ENCODE data around the gene RAB11FIP3. TPM values are rescaled to one million over a fixed set of nuclear protein-coding genes. Genes with fewer than 3 reads are reported as not detected.

RAB11FIP3 gene
- total RNA-seq, 1 experiment from 2014 or later = 37.1 TPM

DNA sequence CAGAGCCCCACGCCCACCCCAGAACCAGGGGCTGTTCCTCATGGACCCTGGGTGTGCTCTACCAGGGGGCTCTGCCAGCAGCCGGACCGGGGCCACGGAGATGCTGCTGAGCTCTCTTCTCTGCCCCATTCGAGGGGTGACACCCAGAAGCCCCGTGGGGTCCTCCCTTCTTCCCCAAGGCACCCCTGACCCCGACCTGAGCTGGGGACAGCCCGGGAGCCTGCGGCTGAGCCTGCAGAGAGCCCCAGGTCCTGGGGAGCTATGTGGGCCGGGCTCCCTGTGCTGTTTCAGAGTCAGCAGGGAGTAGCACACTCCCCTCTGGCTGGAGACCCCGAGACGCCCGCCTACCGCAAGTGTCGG is 133.6 kb downstream of the RAB11FIP3 start:
- Histone ChIP-seq H2AFZ (ENCODE audit: low read length) (no peak overlapping the region), H4K91ac (ENCODE audit: insufficient read length, low read depth, low read length) (no peak overlapping the region), H3K79me1 (ENCODE audit: insufficient read depth, low read depth, low read length, poor library complexity, severe bottlenecking) (no peaks in the 10 kb centered on the region), H3K56ac (ENCODE audit: insufficient read length, low read depth, low read length) (no peak overlapping the region), H3K23ac (ENCODE audit: insufficient read length, low read depth, low read length) (no peak overlapping the region), H3K4ac (ENCODE audit: low read depth, low read length) (no peak overlapping the region), H3K9ac (ENCODE audit: extremely low read depth, insufficient read length, low read length) (no peak overlapping the region), H3K4me2 (ENCODE audit: insufficient read depth, insufficient read length, low read length) (no peak overlapping the region), H3K79me2 (ENCODE audit: insufficient read depth, low read length) (no peaks in the 10 kb centered on the region), H2BK15ac (ENCODE audit: low read depth, low read length) (no peak overlapping the region), H4K5ac (ENCODE audit: insufficient read length, low read depth, low read length) (no peak overlapping the region), H4K20me1 (ENCODE audit: control insufficient read depth, insufficient read depth, insufficient read length) (peaks cover 3% of the 10 kb centered on the region), H4K8ac (replicated peaks; ENCODE audit: insufficient read length, low read depth, low read length) (no peak overlapping the region), H2BK120ac (ENCODE audit: low read depth, low read length, poor library complexity, severe bottlenecking) (no peak overlapping the region), H3T11ph (ENCODE audit: low read length) (no peak overlapping the region), H3K14ac (ENCODE audit: insufficient read depth, low read length) (no peak overlapping the region), H3K27ac (ENCODE audit: insufficient read length, low read depth, low read length) (no peak overlapping the region), H3K27me3 (ENCODE audit: insufficient read depth, low read length) (peaks cover 2% of the 10 kb centered on the region; the same call in 1 of the 2 replicates), H3K9me3 (ENCODE audit: control insufficient read depth, low read depth, low read length) (no peaks in the 10 kb centered on the region), H2BK20ac (ENCODE audit: low read depth, low read length, poor library complexity, severe bottlenecking) (no peak overlapping the region), H2AK5ac (ENCODE audit: insufficient read length, low read length) (no peak overlapping the region), H2BK12ac (ENCODE audit: insufficient read length, low read depth, low read length) (no peak overlapping the region), H3K23me2 (ENCODE audit: insufficient read length, low read depth, low read length, poor library complexity, severe bottlenecking) (no peaks in the 10 kb centered on the region), H3K18ac (ENCODE audit: insufficient read length, low read depth, low read length) (no peak overlapping the region), H3K4me1 (ENCODE audit: insufficient read depth, low read length) (no peaks in the 10 kb centered on the region), H2BK5ac (ENCODE audit: insufficient read length, low read length) (no peak overlapping the region)
- TF ChIP-seq, protein P1, sequence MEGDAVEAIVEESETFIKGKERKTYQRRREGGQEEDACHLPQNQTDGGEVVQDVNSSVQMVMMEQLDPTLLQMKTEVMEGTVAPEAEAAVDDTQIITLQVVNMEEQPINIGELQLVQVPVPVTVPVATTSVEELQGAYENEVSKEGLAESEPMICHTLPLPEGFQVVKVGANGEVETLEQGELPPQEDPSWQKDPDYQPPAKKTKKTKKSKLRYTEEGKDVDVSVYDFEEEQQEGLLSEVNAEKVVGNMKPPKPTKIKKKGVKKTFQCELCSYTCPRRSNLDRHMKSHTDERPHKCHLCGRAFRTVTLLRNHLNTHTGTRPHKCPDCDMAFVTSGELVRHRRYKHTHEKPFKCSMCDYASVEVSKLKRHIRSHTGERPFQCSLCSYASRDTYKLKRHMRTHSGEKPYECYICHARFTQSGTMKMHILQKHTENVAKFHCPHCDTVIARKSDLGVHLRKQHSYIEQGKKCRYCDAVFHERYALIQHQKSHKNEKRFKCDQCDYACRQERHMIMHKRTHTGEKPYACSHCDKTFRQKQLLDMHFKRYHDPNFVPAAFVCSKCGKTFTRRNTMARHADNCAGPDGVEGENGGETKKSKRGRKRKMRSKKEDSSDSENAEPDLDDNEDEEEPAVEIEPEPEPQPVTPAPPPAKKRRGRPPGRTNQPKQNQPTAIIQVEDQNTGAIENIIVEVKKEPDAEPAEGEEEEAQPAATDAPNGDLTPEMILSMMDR (conservative IDR thresholded peaks at IDR 0.05) = no peak
- Mint-ChIP-seq H3K36me3 (ENCODE audit: insufficient read depth in 1 of 3, low read depth in 3 of 3) (peaks cover 0 to 3% (median 0%) of the 10 kb centered on the region in 3 experiments; a peak in 3 of 7 replicates), H3K4me1 (no peaks in the 10 kb centered on the region), H3K9me3 (no peaks in the 10 kb centered on the region; a peak in 1 of 5 replicates), H3K27ac (no peak overlapping the region), H3K4me3 (no peak overlapping the region), H3K27me3 (ENCODE audit: low read depth) (peaks cover 42% of the 10 kb centered on the region)
- DNase-seq = no peak
- WGBS (ENCODE audit: extremely low coverage, insufficient read length, low lambda C conversion rate) = no CpG with 5 or more reads among the region's 15 CpGs
